GM23338 (cell line): Measurements from ENCODE around the gene CAPN7. TPM values are rescaled to one million over a fixed set of nuclear protein-coding genes. Genes with fewer than 3 reads are reported as not detected.

Experiments
- ATAC-seq: fragments of 200-7000 bp; cut with Tn5 transposase; 3 replicates; pipeline ENCODE4 v1.9.1; 2020
- DNase-seq: peaks from one replicate; pipeline ENCODE4 v3.0.0-alpha.2; 2015; ENCODE audit warnings: low spot score
- H2AFZ ChIP-seq: fragments of 200-600 bp; sonication (generic); 2 replicates; pipeline ENCODE4 v1.8.0; 2016; ENCODE audit warnings: antibody characterized with exemption, mild to moderate bottlenecking, moderate library complexity
- H3F3A ChIP-seq: fragments of 200-600 bp; sonication (generic); replicated peaks from 2 replicates; pipeline ENCODE4 v1.8.0; 2017; ENCODE audit warnings: antibody characterized with exemption, mixed run types, low read depth
- H3K27ac ChIP-seq: fragments of 200-600 bp; sonication (generic); 2 replicates; pipeline ENCODE4 v1.6.1; 2016; ENCODE audit warnings: low read depth
- H3K27me3 ChIP-seq: fragments of 200-600 bp; sonication (generic); 2 replicates; pipeline ENCODE4 v1.8.0; 2016; ENCODE audit warnings: mild to moderate bottlenecking, mixed run types, moderate library complexity; ENCODE audit not compliant: insufficient read depth
- H3K36me3 ChIP-seq: fragments of 200-600 bp; sonication (generic); 2 replicates; pipeline ENCODE4 v1.8.0; 2016; ENCODE audit warnings: mild to moderate bottlenecking; ENCODE audit not compliant: insufficient read depth
- H3K4me1 ChIP-seq: fragments of 200-600 bp; sonication (generic); 2 replicates; pipeline ENCODE4 v1.8.0; 2016; ENCODE audit warnings: mild to moderate bottlenecking, moderate library complexity; ENCODE audit not compliant: insufficient read depth
- H3K4me2 ChIP-seq: fragments of 200-600 bp; sonication (generic); 2 replicates; pipeline ENCODE4 v1.7.1; 2017; ENCODE audit warnings: mixed run types
- H3K4me3 ChIP-seq: fragments of 200-600 bp; sonication (generic); 2 replicates; pipeline ENCODE4 v1.6.1; 2016; ENCODE audit warnings: mixed run types
- H3K79me2 ChIP-seq: fragments of 200-600 bp; sonication (generic); replicated peaks from 2 replicates; pipeline ENCODE4 v1.8.0; 2017; ENCODE audit warnings: mild to moderate bottlenecking; ENCODE audit not compliant: insufficient read depth
- H3K9me2 ChIP-seq: fragments of 200-600 bp; sonication (generic); 2 replicates; pipeline ENCODE4 v1.8.0; 2017; ENCODE audit not compliant: insufficient read depth
- H4K20me1 ChIP-seq: fragments of 200-600 bp; sonication (generic); replicated peaks from 2 replicates; pipeline ENCODE4 v1.8.0; 2017; ENCODE audit warnings: mild to moderate bottlenecking; ENCODE audit not compliant: insufficient read depth
- H3K27ac Mint-ChIP-seq: 2 replicates; pipeline ENCODE4 v1.8.0; 2020; ENCODE audit warnings: inconsistent platforms, mild to moderate bottlenecking, moderate library complexity, mixed read lengths
- H3K27me3 Mint-ChIP-seq: 3 replicates; pipeline ENCODE4 v1.8.0; 2022; ENCODE audit warnings: low read depth, mild to moderate bottlenecking, moderate library complexity, mixed read lengths, inconsistent platforms; ENCODE audit not compliant: insufficient read depth, poor library complexity
- H3K36me3 Mint-ChIP-seq: 3 replicates; pipeline ENCODE4 v1.8.0; 2021; ENCODE audit warnings: low read depth, mild to moderate bottlenecking, inconsistent platforms, moderate library complexity, mixed read lengths
- H3K4me1 Mint-ChIP-seq: 3 replicates; pipeline ENCODE4 v1.8.0; 2020; ENCODE audit warnings: mild to moderate bottlenecking, inconsistent platforms, mixed read lengths
- H3K4me3 Mint-ChIP-seq: 3 replicates; pipeline ENCODE4 v1.8.0; 2021; ENCODE audit warnings: moderate library complexity, mild to moderate bottlenecking, inconsistent platforms, mixed read lengths
- H3K9me3 Mint-ChIP-seq: 3 replicates; pipeline ENCODE4 v1.8.0; 2020; ENCODE audit warnings: moderate library complexity, mild to moderate bottlenecking, inconsistent platforms, mixed read lengths
- CREB1 ChIP-seq: fragments of 250-450 bp; sonication (Bioruptor Pico); IDR thresholded peaks from 2 replicates; pipeline ENCODE4 v1.5.0; 2020; ENCODE audit warnings: low read depth, mild to moderate bottlenecking, moderate library complexity
- EZH2 ChIP-seq: fragments of 200-600 bp; sonication (generic); IDR thresholded peaks from one replicate; pipeline ENCODE4 v1.8.0; 2017; ENCODE audit warnings: antibody characterized with exemption, mild to moderate bottlenecking, low read depth; ENCODE audit not compliant: unreplicated experiment
- EZH2phosphoT487 ChIP-seq: fragments of 200-600 bp; sonication (generic); IDR thresholded peaks from one replicate; pipeline ENCODE4 v1.8.1; 2018; ENCODE audit warnings: antibody characterized with exemption; ENCODE audit not compliant: unreplicated experiment
- JUNB ChIP-seq: IDR thresholded peaks from one replicate; pipeline ENCODE4 v1.6.1; 2016; ENCODE audit warnings: antibody characterized with exemption; ENCODE audit not compliant: unreplicated experiment
- NANOG ChIP-seq: IDR thresholded peaks from 2 replicates; pipeline ENCODE4 v1.6.1; 2016; ENCODE audit warnings: antibody characterized with exemption, borderline replicate concordance
- POLR2AphosphoS5 ChIP-seq: IDR thresholded peaks from 2 replicates; pipeline ENCODE4 v1.6.1; 2016; ENCODE audit warnings: antibody characterized with exemption, low read depth
- STAT1 ChIP-seq: IDR thresholded peaks from one replicate; pipeline ENCODE4 v1.6.1; 2016; ENCODE audit warnings: antibody characterized with exemption; ENCODE audit not compliant: unreplicated experiment
- ZNF114 ChIP-seq: fragments of 250-450 bp; sonication (Bioruptor Pico); IDR thresholded peaks from 2 replicates; pipeline ENCODE4 v1.5.0; 2020; ENCODE audit warnings: mild to moderate bottlenecking, moderate library complexity
- ZNF331 ChIP-seq: fragments of 250-450 bp; sonication (Bioruptor Pico); IDR thresholded peaks from 2 replicates; pipeline ENCODE4 v1.5.0; 2020; ENCODE audit warnings: low read depth, mild to moderate bottlenecking, moderate library complexity
- polyA plus RNA-seq: library from polyadenylated mRNA; unstranded; fragments of >200 nt; fragmentation: Nextera tagmentation; extraction: Ambion mirVana; gene quantifications from 2 replicates; pipeline ENCODE4 v1.2.1, GENCODE V29; 2016
- total RNA-seq: library from RNA; depleted of rRNA; stranded (reverse); fragments of >200 nt; shearing (Covaris generic); gene quantifications from 2 replicates; pipeline ENCODE4 v1.2.3, GENCODE V29; 2014
- TF ChIP-seq, protein P1 (sequence below): fragments of 250-450 bp; sonication (Bioruptor Pico); IDR thresholded peaks from 2 replicates; pipeline ENCODE4 v1.5.0; 2020; ENCODE audit warnings: mild to moderate bottlenecking, moderate library complexity
- TF ChIP-seq, protein P2 (sequence below): IDR thresholded peaks from 2 replicates; pipeline ENCODE4 v1.6.1; 2016; ENCODE audit warnings: antibody characterized with exemption
- TF ChIP-seq, protein P3 (sequence below): IDR thresholded peaks from one replicate; pipeline ENCODE4 v1.6.1; 2018; ENCODE audit warnings: antibody characterized with exemption; ENCODE audit not compliant: unreplicated experiment
- TF ChIP-seq, protein P4 (sequence below), 2 experiments: fragments of 200-600 bp in 1 of 2; sonication (generic) in 1 of 2; conservative IDR thresholded peaks; 2 replicates each; pipeline versions ENCODE4 v1.5.1 to v1.6.1; 2016 to 2017; ENCODE audit warnings: antibody characterized with exemption in 2 of 2, low read depth in 2 of 2, mild to moderate bottlenecking in 2 of 2, moderate library complexity in 1 of 2

The CAPN7 gene
- total and polyA plus RNA-seq, 2 experiments from 2014 or later, result 9.9 to 18.1 TPM

DNA sequence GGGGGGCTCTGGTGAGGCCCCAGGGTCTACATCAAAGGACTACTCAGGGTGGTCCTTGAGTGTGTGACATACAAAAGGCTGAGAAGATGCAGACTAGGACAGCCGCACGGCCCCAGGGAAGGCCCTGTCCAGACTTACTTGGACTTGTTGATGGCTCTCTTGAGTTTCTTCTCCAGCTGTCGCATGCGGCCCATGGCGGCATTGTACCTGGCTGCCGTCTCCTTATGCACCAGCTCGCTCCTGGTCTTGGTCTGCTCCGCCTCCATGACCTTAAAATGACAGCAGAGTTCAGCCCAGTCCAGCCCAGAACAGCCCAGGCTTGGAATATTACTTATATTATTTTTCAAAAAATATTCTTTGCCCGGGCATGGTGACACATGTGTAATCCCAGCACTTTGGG lies 56.0 kb downstream of the CAPN7 start:
- Mint-ChIP-seq H3K36me3 (peaks cover 15% of the 10 kb centered on the region), H3K27me3 (peaks cover 5% of the 10 kb centered on the region), H3K27ac (no peak overlapping the region), H3K4me3 (no peak overlapping the region), H3K9me3 (no peaks in the 10 kb centered on the region), H3K4me1 (no peaks in the 10 kb centered on the region)
- TF ChIP-seq EZH2phosphoT487 (no peak), CREB1 (CRISPR knock-in tag) (no peak), STAT1 (no peak), ZNF331 (CRISPR knock-in tag) (no peak), POLR2AphosphoS5 (no peak), EZH2 (no peak), NANOG (no peak), ZNF114 (no peak), JUNB (no peak)
- TF ChIP-seq, protein P1, sequence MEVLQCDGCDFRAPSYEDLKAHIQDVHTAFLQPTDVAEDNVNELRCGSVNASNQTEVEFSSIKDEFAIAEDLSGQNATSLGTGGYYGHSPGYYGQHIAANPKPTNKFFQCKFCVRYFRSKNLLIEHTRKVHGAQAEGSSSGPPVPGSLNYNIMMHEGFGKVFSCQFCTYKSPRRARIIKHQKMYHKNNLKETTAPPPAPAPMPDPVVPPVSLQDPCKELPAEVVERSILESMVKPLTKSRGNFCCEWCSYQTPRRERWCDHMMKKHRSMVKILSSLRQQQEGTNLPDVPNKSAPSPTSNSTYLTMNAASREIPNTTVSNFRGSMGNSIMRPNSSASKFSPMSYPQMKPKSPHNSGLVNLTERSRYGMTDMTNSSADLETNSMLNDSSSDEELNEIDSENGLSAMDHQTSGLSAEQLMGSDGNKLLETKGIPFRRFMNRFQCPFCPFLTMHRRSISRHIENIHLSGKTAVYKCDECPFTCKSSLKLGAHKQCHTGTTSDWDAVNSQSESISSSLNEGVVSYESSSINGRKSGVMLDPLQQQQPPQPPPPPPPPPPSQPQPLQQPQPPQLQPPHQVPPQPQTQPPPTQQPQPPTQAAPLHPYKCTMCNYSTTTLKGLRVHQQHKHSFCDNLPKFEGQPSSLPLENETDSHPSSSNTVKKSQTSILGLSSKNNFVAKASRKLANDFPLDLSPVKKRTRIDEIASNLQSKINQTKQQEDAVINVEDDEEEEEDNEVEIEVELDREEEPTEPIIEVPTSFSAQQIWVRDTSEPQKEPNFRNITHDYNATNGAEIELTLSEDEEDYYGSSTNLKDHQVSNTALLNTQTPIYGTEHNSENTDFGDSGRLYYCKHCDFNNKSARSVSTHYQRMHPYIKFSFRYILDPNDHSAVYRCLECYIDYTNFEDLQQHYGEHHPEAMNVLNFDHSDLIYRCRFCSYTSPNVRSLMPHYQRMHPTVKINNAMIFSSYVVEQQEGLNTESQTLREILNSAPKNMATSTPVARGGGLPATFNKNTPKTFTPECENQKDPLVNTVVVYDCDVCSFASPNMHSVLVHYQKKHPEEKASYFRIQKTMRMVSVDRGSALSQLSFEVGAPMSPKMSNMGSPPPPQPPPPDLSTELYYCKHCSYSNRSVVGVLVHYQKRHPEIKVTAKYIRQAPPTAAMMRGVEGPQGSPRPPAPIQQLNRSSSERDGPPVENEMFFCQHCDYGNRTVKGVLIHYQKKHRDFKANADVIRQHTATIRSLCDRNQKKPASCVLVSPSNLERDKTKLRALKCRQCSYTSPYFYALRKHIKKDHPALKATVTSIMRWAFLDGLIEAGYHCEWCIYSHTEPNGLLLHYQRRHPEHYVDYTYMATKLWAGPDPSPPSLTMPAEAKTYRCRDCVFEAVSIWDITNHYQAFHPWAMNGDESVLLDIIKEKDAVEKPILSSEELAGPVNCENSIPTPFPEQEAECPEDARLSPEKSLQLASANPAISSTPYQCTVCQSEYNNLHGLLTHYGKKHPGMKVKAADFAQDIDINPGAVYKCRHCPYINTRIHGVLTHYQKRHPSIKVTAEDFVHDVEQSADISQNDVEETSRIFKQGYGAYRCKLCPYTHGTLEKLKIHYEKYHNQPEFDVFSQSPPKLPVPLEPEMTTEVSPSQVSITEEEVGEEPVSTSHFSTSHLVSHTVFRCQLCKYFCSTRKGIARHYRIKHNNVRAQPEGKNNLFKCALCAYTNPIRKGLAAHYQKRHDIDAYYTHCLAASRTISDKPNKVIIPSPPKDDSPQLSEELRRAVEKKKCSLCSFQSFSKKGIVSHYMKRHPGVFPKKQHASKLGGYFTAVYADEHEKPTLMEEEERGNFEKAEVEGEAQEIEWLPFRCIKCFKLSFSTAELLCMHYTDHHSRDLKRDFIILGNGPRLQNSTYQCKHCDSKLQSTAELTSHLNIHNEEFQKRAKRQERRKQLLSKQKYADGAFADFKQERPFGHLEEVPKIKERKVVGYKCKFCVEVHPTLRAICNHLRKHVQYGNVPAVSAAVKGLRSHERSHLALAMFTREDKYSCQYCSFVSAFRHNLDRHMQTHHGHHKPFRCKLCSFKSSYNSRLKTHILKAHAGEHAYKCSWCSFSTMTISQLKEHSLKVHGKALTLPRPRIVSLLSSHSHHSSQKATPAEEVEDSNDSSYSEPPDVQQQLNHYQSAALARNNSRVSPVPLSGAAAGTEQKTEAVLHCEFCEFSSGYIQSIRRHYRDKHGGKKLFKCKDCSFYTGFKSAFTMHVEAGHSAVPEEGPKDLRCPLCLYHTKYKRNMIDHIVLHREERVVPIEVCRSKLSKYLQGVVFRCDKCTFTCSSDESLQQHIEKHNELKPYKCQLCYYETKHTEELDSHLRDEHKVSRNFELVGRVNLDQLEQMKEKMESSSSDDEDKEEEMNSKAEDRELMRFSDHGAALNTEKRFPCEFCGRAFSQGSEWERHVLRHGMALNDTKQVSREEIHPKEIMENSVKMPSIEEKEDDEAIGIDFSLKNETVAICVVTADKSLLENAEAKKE (CRISPR knock-in tag), result no peak
- TF ChIP-seq, protein P2, sequence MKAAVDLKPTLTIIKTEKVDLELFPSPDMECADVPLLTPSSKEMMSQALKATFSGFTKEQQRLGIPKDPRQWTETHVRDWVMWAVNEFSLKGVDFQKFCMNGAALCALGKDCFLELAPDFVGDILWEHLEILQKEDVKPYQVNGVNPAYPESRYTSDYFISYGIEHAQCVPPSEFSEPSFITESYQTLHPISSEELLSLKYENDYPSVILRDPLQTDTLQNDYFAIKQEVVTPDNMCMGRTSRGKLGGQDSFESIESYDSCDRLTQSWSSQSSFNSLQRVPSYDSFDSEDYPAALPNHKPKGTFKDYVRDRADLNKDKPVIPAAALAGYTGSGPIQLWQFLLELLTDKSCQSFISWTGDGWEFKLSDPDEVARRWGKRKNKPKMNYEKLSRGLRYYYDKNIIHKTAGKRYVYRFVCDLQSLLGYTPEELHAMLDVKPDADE, result no peak
- TF ChIP-seq, protein P3, sequence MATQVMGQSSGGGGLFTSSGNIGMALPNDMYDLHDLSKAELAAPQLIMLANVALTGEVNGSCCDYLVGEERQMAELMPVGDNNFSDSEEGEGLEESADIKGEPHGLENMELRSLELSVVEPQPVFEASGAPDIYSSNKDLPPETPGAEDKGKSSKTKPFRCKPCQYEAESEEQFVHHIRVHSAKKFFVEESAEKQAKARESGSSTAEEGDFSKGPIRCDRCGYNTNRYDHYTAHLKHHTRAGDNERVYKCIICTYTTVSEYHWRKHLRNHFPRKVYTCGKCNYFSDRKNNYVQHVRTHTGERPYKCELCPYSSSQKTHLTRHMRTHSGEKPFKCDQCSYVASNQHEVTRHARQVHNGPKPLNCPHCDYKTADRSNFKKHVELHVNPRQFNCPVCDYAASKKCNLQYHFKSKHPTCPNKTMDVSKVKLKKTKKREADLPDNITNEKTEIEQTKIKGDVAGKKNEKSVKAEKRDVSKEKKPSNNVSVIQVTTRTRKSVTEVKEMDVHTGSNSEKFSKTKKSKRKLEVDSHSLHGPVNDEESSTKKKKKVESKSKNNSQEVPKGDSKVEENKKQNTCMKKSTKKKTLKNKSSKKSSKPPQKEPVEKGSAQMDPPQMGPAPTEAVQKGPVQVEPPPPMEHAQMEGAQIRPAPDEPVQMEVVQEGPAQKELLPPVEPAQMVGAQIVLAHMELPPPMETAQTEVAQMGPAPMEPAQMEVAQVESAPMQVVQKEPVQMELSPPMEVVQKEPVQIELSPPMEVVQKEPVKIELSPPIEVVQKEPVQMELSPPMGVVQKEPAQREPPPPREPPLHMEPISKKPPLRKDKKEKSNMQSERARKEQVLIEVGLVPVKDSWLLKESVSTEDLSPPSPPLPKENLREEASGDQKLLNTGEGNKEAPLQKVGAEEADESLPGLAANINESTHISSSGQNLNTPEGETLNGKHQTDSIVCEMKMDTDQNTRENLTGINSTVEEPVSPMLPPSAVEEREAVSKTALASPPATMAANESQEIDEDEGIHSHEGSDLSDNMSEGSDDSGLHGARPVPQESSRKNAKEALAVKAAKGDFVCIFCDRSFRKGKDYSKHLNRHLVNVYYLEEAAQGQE, result no peak
- TF ChIP-seq, protein P4, sequence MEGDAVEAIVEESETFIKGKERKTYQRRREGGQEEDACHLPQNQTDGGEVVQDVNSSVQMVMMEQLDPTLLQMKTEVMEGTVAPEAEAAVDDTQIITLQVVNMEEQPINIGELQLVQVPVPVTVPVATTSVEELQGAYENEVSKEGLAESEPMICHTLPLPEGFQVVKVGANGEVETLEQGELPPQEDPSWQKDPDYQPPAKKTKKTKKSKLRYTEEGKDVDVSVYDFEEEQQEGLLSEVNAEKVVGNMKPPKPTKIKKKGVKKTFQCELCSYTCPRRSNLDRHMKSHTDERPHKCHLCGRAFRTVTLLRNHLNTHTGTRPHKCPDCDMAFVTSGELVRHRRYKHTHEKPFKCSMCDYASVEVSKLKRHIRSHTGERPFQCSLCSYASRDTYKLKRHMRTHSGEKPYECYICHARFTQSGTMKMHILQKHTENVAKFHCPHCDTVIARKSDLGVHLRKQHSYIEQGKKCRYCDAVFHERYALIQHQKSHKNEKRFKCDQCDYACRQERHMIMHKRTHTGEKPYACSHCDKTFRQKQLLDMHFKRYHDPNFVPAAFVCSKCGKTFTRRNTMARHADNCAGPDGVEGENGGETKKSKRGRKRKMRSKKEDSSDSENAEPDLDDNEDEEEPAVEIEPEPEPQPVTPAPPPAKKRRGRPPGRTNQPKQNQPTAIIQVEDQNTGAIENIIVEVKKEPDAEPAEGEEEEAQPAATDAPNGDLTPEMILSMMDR (conservative IDR thresholded peaks at IDR 0.05; ENCODE audit: low read depth in 2 of 2), result no peak
- no peak for DNase-seq
- Histone ChIP-seq H3K36me3 (no peaks in the 10 kb centered on the region; the same call in 1 of the 2 replicates), H3K4me2 (no peak overlapping the region), H4K20me1 (no peaks in the 10 kb centered on the region), H3K79me2 (no peaks in the 10 kb centered on the region; the same call in 1 of the 2 replicates), H3K9me2 (peaks cover 3% of the 10 kb centered on the region; the same call in 1 of the 2 replicates), H3K4me3 (no peak overlapping the region), H3K27me3 (no peaks in the 10 kb centered on the region), H2AFZ (no peak overlapping the region), H3K4me1 (no peaks in the 10 kb centered on the region), H3F3A (no peaks in the 10 kb centered on the region), H3K27ac (no peak overlapping the region)
- ATAC-seq, result no peak
